Muscle of back (tissue), 13 donors: ENCODE data around the gene NACC1. TPM values are rescaled to one million over a fixed set of nuclear protein-coding genes. Genes with fewer than 3 reads are reported as not detected.
A peak's percentile ranks its signal among the peaks of the same experiment; 100 is the strongest.

Experiments
- DNase-seq, 3 donors: peaks; one replicate each; pipeline versions ENCODE4 v3.0.0 to v3.0.0-alpha.2; 2013
- long read RNA-seq, 9 donors: transcript quantifications; one replicate each; lab custom pipeline, GENCODE V29; 2026
- polyA plus RNA-seq, 10 donors: library from polyadenylated mRNA; unstranded; fragments of 120-200 nt; gene quantifications; one replicate each; pipeline ENCODE4 v1.2.1, GENCODE V29; 2013; ENCODE audit not compliant: insufficient read length in 10 of 10

Gene NACC1
- 10 to 100 TPM; 13.4 to 23.2 (median 17.3) TPM for polyA plus RNA-seq
- long read RNA-seq, donor 1, full-length matches to known transcripts, result 4 of 4 reads
- long read RNA-seq, donor 1, partial matches to known transcripts, result 0 of 4 reads
- long read RNA-seq, donor 1, other reads (novel, unspliced or antisense), result 0 of 4 reads
- long read RNA-seq, donor 2, full-length matches to known transcripts, result 1 of 1 reads
- long read RNA-seq, donor 2, partial matches to known transcripts, result 0 of 1 reads
- long read RNA-seq, donor 2, other reads (novel, unspliced or antisense), result 0 of 1 reads
- long read RNA-seq, donor 3, result 0 reads
- long read RNA-seq, donor 4, full-length matches to known transcripts, result 1 of 1 reads
- long read RNA-seq, donor 4, partial matches to known transcripts, result 0 of 1 reads
- long read RNA-seq, donor 4, other reads (novel, unspliced or antisense), result 0 of 1 reads
- long read RNA-seq, donor 5, full-length matches to known transcripts, result 3 of 22 reads
- long read RNA-seq, donor 5, partial matches to known transcripts, result 6 of 22 reads
- long read RNA-seq, donor 5, other reads (novel, unspliced or antisense), result 13 of 22 reads
- long read RNA-seq, donor 6, full-length matches to known transcripts, result 3 of 3 reads
- long read RNA-seq, donor 6, partial matches to known transcripts, result 0 of 3 reads
- long read RNA-seq, donor 6, other reads (novel, unspliced or antisense), result 0 of 3 reads
- long read RNA-seq, donor 7, full-length matches to known transcripts, result 3 of 3 reads
- long read RNA-seq, donor 7, partial matches to known transcripts, result 0 of 3 reads
- long read RNA-seq, donor 7, other reads (novel, unspliced or antisense), result 0 of 3 reads
- long read RNA-seq, donor 8, full-length matches to known transcripts, result 1 of 1 reads
- long read RNA-seq, donor 8, partial matches to known transcripts, result 0 of 1 reads
- long read RNA-seq, donor 8, other reads (novel, unspliced or antisense), result 0 of 1 reads
- long read RNA-seq, donor 9, full-length matches to known transcripts, result 1 of 1 reads
- long read RNA-seq, donor 9, partial matches to known transcripts, result 0 of 1 reads
- long read RNA-seq, donor 9, other reads (novel, unspliced or antisense), result 0 of 1 reads

DNA sequence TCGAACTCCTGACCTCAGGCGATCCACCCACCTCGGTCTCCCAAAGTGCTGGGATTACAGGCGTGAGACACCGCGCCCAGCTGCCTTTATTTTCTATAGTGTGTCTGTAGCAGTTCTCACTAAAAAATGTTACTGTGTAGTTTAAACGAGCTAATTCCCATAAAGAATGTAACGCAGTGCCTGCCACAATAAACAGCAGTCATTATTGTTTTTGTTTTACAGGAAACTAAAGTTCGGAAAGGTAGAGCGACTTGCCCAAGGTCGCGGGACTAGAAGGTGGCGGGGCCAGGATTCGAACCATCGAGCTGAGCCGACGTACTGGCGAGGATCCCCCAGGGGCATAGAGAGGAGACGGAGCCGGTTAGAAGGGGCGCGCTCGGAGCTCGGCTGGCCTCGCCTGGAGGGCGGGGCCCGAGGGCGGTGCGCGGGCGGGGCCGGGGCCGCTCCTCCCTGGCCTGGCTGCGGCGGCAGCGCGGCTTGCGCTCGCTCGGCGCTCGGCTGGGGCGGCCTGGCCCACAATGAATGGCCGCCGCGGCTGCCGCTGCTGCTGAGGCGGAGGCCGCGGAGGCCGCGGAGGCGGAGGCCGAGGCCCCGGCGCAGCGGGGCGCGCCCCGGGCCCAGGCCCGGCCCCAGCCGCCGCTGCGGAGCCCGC, at the start of gene NACC1:
Gene NACC1, plus strand, starts transcription at position 493 of the 652 bp plus-strand sequence. CDS start 16,944 bp downstream, outside the sequence.
- DNase-seq, result peak; percentile 91 to 95 (median 91)

DNA sequence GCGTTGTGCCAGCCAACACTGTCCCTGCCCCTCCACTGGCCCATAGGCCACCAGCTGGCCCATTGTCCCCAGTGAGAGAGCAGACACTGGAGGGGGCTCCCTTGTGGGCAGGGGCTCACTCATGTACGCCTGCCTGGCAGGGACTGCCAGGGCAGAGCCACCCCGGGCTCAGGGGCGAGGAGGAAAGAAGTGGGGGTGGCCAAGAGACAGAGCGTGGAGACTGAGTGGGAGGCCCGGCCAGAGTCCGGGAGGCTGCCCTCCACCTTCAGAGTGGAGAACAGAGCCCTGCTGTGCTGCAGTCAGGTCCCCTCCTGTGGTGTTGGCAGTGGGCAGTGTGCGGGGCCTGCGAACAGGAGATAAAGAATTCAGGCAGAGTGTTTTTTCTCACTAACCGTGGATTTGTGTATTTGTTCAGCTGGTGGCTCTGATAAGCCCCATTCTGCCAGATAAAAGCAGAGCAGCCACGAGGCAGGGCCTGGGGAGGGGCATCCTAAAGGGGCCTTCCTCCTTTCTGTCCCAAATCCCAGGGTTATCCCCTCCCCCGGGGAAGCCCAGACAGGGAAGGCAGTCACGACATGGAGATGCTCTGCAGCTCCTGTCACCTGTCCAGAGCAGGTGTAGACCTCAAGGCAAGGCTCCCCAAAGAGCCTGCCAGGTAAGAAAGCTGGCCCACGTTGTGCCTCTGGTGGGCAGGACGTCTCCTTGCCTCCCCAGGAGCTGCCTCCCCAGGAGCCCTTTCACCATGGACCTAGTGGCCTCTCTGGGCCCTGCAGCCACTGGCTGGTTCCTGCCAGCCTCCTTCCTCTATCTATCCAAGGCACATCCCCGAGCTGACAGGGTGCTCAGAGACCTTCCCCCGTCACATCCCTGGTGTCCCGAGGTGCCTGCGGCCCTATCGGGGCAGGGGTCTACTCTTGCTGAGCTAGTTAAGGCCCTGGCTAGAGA, 48.4 kb upstream of the NACC1 start:
- DNase-seq, result no peak

GRCh38 chr19:13070425-13071140, 47.5 kb upstream of the NACC1 start:
- no peak for DNase-seq

GRCh38 chr19:13071444-13072187, 46.4 kb upstream of the NACC1 start:
- no peak for DNase-seq

DNA sequence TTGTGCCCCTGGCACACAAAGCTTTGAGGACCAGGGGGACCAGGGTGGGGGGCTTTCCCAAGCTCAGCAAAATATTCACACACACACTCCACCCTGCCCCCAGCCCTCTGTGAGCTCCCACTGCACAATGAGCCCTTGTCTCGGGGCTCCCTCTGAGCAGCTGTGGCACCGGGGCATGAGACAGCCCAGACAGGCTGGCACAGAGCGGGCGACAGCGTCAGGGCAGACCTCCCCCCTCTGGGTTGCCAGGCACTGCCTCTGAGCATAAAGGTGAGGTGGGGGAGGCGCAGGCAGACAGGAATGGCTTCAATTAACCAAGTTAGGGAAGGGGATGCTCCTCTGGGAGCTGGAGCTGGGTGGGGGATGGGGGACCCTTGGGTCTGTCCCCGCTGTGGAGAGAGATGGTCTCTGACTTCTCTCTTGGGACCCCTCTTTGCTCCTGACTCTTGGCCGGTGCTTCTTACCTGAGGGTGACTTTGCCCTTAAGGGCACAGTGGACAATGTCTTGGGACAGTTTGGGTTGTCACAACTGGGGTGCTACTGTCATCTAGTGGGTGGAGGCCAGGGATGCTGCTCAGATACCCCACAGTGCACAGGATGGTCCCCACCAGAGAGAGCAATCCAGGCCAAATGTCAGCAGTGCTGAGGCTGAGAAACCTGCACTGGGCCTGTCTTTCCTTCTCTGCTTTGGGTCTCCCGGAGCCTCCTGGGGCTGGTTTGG, 45.7 kb upstream of the NACC1 start:
- DNase-seq, result no peak

DNA sequence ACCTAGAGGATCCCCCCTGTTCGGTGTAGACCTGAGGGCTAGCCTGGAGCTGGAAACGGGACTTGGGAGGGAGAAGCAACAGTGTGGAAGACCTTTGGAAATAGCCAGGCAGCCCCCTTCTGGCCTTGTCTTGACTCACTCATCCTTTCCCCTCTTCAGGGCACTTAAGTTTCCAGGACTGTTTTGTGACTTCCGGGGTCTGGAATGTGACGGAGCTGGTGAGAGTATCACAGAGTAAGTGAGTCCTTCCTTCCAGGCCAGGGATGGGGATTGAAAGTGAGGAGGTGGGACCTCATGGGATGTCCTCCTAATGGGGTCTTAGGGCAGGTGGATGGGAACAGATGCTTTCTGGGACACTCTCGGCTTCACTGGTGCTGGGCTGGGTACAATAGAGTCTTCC, 44.8 kb upstream of the NACC1 start:
- DNase-seq, result no peak

DNA sequence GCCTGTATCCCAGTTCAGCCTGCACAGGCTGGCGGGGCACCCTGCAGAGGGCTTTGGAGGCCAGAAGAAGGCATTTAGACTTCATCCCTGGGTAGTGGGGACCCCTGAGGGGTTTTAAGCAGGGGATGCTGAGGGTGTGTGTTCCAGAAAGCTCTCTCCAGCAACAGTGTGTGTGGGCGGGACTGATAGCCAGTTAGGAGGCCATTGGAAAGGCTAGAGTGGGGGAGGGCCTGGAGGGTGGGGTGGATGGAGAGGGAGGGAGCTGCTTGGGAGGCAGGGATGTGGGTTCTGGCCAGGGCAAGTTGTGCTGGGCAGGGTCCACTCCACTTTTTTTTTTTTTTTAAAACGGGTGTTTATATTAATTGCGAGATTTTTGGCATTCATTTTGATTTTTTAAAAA, 43.7 kb upstream of the NACC1 start:
- DNase-seq, result no peak

DNA sequence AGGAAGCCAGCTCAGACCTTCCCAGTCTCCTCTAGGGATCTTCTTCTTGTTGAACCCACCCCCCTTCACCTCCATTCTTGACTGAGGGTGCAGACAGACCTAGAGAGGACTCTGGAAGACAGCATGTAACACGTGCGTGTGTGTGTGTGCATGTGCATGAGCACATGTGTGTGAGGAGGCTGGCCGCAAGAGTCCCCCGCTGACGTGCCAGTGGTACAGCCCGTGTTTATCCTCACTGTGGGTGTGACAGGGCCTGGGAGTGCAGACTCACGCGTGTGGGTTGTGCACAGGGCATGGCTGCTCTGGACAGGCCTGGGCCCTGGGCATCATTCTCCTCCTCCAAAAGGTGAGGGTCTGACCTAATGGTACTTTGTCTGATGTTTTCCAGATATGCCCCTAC, 41.7 kb upstream of the NACC1 start:
- no peak for DNase-seq

DNA sequence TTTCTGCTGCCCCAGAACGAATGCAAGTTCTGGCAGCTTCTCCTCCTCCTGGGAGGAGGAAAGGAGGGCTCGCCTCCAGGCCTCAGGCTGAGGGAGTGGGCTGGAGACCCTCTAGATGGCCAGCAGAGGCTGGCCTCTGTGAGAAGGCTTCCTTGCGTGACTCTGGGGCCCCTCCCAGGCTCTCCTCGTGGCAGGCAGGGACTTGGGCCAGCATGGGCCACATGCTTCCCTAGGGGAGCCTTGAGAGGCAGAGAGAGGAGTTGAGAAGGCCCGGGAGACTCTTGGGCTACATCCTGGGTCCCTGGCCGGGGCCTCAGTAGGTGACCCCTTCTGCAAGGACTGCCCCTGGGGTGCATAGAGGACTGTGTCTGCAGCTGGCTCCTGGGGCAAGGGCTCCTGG, 41.3 kb upstream of the NACC1 start:
- no peak for DNase-seq

GRCh38 chr19:13077240-13077639, 40.8 kb upstream of the NACC1 start:
- DNase-seq, result peak in 1 of 3 donors; percentile 82

DNA sequence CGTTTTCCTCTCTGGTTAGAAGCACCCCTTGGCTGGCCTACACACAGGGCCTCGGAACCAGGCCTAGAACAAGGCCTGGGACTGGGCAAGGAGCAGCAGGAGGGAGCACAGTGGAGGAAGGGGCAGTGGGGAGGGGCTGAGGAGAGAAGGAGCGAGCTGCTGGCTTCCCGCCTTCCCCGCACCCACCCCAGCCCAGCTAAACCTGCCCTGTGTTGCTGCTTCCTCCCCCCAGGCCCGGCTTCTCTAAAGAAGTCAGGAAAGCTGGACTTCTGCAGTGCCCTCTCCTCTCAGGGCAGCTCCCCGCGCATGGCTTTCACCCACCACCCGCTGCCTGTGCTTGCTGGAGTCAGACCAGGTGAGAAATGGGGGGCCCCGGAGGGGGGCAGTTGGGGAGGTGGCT, 39.7 kb upstream of the NACC1 start:
- no peak for DNase-seq

GRCh38 chr19:13078897-13079541, 39.0 kb upstream of the NACC1 start:
- peak in 1 of 3 donors; percentile 73 for DNase-seq

- peak; percentile 80 to 92 (median 85) for DNase-seq
These were observed 38.5 kb upstream of the NACC1 start for GRCh38 chr19:13079542-13079986.

- no peak for DNase-seq
These were observed 35.7 kb upstream of the NACC1 start for GRCh38 chr19:13082192-13083007.

GRCh38 chr19:13083008-13083404, 35.1 kb upstream of the NACC1 start:
- DNase-seq, result no peak

GRCh38 chr19:13083627-13084026, 34.4 kb upstream of the NACC1 start:
- DNase-seq, result no peak

GRCh38 chr19:13085666-13086065, 32.4 kb upstream of the NACC1 start:
- no peak for DNase-seq
